HCT116 (cell line): Measurements from ENCODE around the gene DDX10. TPM values are rescaled to one million over a fixed set of nuclear protein-coding genes. Genes with fewer than 3 reads are reported as not detected.

ENCODE experiments used
- ATAC-seq: fragments of 200-7000 bp; cut with Tn5 transposase; 2 replicates; pipeline ENCODE4 v1.9.1; 2020; ENCODE audit warnings: mild to moderate bottlenecking, moderate library complexity
- BruUV-seq: library from RNA; stranded (reverse); fragments of 400-500 nt; replicated peaks from 2 replicates; lab custom pipeline; 2021; lab: Mats Ljungman, UMichigan
- CTCF ChIA-PET: fragments of 300-600 bp; sonication (Branson Sonifier 250); formaldehyde crosslinking; loops from one replicate; lab custom pipeline; 2021; ENCODE audit warnings: antibody characterized with exemption; lab: Charles Lee
- POLR2A ChIA-PET: fragments of 300-600, 350-600 bp; sonication (Branson Sonifier 250); formaldehyde crosslinking; loops from one replicate; lab custom pipeline; 2021; ENCODE audit warnings: antibody characterized with exemption; lab: Charles Lee
- RAD21 ChIA-PET, 2 experiments: fragments of 300-600 bp; sonication (Branson Sonifier 250); formaldehyde crosslinking; loops; one replicate each; lab custom pipeline; 2023; ENCODE audit warnings: low total read pairs in 2 of 2; ENCODE audit not compliant: uncharacterized antibody in 2 of 2, unreplicated experiment in 2 of 2, low non-redundant PET in 1 of 2; lab: Charles Lee
- DNase-seq: peaks from one replicate; pipeline ENCODE4 v3.0.0-alpha.2; 2010; ENCODE audit warnings: low read depth, low spot score
- H2AFZ ChIP-seq: fragments of 200-600 bp; shearing (Covaris generic), sonication (generic); 2 replicates; pipeline ENCODE4 v1.6.1; 2017; ENCODE audit warnings: low read depth, mixed run types, mixed read lengths, antibody characterized with exemption, low read length; ENCODE audit not compliant: poor library complexity, severe bottlenecking
- H3K27ac ChIP-seq: 2 replicates; pipeline ENCODE4 v1.5.1; 2012; ENCODE audit warnings: low read depth, low read length
- H3K27me3 ChIP-seq: fragments of 200-600 bp; sonication (generic); 2 replicates; pipeline ENCODE4 v1.6.1; 2016; ENCODE audit warnings: mixed run types, low read length, mixed read lengths; ENCODE audit not compliant: insufficient read depth
- H3K36me3 ChIP-seq, 2 experiments: fragments of 200-500 bp in 1 of 2; fragments of 200-600 bp in 1 of 2; sonication (Bioruptor generic) in 1 of 2; sonication (generic) in 1 of 2; 2 replicates each; pipeline versions ENCODE4 v1.5.1 to v1.6.1; 2014 to 2016; ENCODE audit warnings: low read length in 2 of 2, inconsistent platforms in 1 of 2, mixed read lengths in 1 of 2, mixed run types in 1 of 2; ENCODE audit not compliant: insufficient read depth in 2 of 2, control insufficient read depth in 1 of 2
- H3K4me1 ChIP-seq, 2 experiments: fragments of 200-600 bp in 1 of 2; sonication (generic) in 1 of 2; 2 replicates each; pipeline versions ENCODE4 v1.5.1 to v1.6.1; 2012 to 2017; ENCODE audit warnings: low read length in 2 of 2, inconsistent platforms in 1 of 2, mild to moderate bottlenecking in 1 of 2, mixed read lengths in 1 of 2, mixed run types in 1 of 2, moderate library complexity in 1 of 2; ENCODE audit not compliant: insufficient read depth in 2 of 2, control insufficient read depth in 1 of 2
- H3K4me2 ChIP-seq: fragments of 200-600 bp; sonication (generic); 2 replicates; pipeline ENCODE4 v1.6.1; 2017; ENCODE audit warnings: mixed run types, low read length, mixed read lengths
- H3K4me3 ChIP-seq, 2 experiments: fragments of 200-600 bp in 1 of 2; sonication (generic) in 1 of 2; replicated peaks in 1 of 2; 2 replicates each; pipeline ENCODE4 v1.5.1; 2011 to 2016; ENCODE audit warnings: low read length in 2 of 2, control low read depth in 1 of 2, low read depth in 1 of 2, mild to moderate bottlenecking in 1 of 2, mixed read lengths in 1 of 2, mixed run types in 1 of 2
- H3K79me2 ChIP-seq: fragments of 200-600 bp; sonication (generic); 2 replicates; pipeline ENCODE4 v1.6.1; 2017; ENCODE audit warnings: mild to moderate bottlenecking, mixed run types, low read length, moderate library complexity, mixed read lengths; ENCODE audit not compliant: insufficient read depth
- H3K9ac ChIP-seq: fragments of 200-600 bp; sonication (generic); 2 replicates; pipeline ENCODE4 v1.6.1; 2016; ENCODE audit warnings: low read length, mixed read lengths
- H3K9me2 ChIP-seq: fragments of 200-600 bp; sonication (generic), shearing (Covaris generic); 2 replicates; pipeline ENCODE4 v1.6.1; 2017; ENCODE audit warnings: mixed run types, mild to moderate bottlenecking, moderate library complexity; ENCODE audit not compliant: insufficient read depth
- H3K9me3 ChIP-seq, 2 experiments: fragments of 200-500 bp in 1 of 2; fragments of 200-600 bp in 1 of 2; sonication (Bioruptor generic) in 1 of 2; sonication (generic) in 1 of 2; 2 replicates each; pipeline ENCODE4 v1.6.1; 2014 to 2017; ENCODE audit warnings: low read length in 2 of 2, mixed read lengths in 2 of 2, inconsistent platforms in 1 of 2, low read depth in 1 of 2, mild to moderate bottlenecking in 1 of 2, mixed run types in 1 of 2, moderate library complexity in 1 of 2; ENCODE audit not compliant: control insufficient read depth in 1 of 2, insufficient read depth in 1 of 2
- H4K20me1 ChIP-seq: fragments of 200-600 bp; sonication (generic), shearing (Covaris generic); 2 replicates; pipeline ENCODE4 v1.6.1; 2017; ENCODE audit warnings: mixed run types, mild to moderate bottlenecking, moderate library complexity; ENCODE audit not compliant: insufficient read depth
- ELF1 ChIP-seq: IDR thresholded peaks from 2 replicates; pipeline ENCODE4 v1.6.1; 2012; ENCODE audit warnings: low read depth, borderline replicate concordance
- EZH2 ChIP-seq: fragments of 200-600 bp; sonication (generic); IDR thresholded peaks from 2 replicates; pipeline ENCODE4 v1.6.1; 2017; ENCODE audit warnings: antibody characterized with exemption, mixed run types
- RAD21 ChIP-seq: IDR thresholded peaks from 2 replicates; pipeline ENCODE4 v1.6.1; 2012; ENCODE audit warnings: low read depth, mild to moderate bottlenecking
- SIN3A ChIP-seq: IDR thresholded peaks from 2 replicates; pipeline ENCODE4 v1.6.1; 2012; ENCODE audit warnings: low read depth
- intact Hi-C: fragments of 100-400 bp; cut with micrococcal nuclease; formaldehyde crosslinking; loops from 2 replicates; pipeline ENCODE4 v1.10.0; 2022
- total RNA-seq: library from RNA; stranded (reverse); gene quantifications from one replicate; pipeline ENCODE4 v1.2.1, GENCODE V29; 2021; ENCODE audit not compliant: unreplicated experiment
- TF ChIP-seq, protein P1 (sequence below): IDR thresholded peaks from 2 replicates; pipeline ENCODE4 v1.6.1; 2012

Gene DDX10
- total RNA-seq, 1 experiment from 2014 or later: 66.5 TPM

DNA sequence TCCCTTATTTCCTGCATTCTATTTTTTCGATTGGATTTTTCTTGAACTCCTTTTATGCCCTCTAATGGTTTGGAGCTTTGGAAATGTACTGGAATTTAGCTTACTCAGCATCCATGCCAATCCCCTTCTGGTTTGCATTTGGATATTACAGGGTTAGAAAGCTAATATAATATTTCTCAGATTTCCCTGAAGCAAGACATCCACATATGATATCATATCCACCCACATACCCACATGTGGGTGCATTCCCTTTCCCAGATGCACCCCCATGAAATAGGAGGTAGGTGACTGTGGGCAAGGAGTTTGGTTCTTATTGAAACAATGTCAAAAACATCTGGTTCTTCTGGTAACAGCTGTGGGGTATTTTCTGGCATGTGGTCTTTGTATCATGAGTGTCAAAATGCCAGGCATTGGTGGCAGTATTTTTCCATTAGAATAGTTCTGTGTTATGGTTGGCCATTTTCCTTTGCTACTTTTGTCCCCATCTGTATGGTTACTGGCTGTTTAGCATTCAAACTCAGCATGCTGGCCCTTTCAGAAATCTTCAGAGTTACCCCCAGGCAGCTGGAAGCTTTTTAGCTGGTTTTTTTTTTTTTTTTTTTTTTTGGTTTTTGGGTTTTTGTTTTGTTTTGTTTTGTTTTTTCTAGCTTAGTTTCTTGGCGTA, 32.7 kb upstream of the DDX10 start:
- DNase-seq: no peak
- ChIA-PET RAD21 (no interaction called here), POLR2A (interaction anchor here (0.6 kb wide), 1 partner anchor 18 kb away, joined by 3 read pairs; no protein-coding TSS in a partner anchor)

DNA sequence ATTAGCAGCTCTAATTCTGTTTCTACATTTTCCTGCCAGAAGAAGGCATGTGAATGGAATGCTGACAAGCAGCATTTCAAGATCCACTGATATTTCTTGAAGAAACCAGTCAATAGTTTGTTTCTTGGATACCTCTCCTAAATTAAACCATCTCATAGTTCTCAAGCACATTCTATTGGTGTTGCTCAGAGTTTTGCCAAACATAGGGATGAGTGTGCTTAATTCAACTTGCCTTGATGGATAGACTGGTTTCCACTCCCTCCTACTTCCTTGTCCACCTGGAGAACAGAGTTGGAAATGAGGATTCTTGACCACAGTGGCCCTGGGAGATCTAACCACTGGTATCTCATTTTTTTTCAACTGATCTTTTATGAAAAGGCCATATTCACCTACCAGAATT, 29.8 kb upstream of the DDX10 start:
- H2AFZ ChIP-seq: peak overlapping the region; percentile 2
- H3K4me3 ChIP-seq: no peak overlapping the region
- no peaks in the 10 kb centered on the region for H3K79me2 ChIP-seq
- no peaks in the 10 kb centered on the region for H3K9me3 ChIP-seq
- no peak for DNase-seq
- H3K9me2 ChIP-seq: no peaks in the 10 kb centered on the region
- intact Hi-C loops: no loop called here
- RAD21 ChIA-PET: no interaction called here
- CTCF ChIA-PET: no interaction called here
- TF ChIP-seq EZH2 (no peak), RAD21 (no peak), SIN3A (no peak)
- TF ChIP-seq, protein P1, sequence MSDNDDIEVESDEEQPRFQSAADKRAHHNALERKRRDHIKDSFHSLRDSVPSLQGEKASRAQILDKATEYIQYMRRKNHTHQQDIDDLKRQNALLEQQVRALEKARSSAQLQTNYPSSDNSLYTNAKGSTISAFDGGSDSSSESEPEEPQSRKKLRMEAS: no peak
- no peak overlapping the region for H3K4me2 ChIP-seq
- H3K9ac ChIP-seq: no peak overlapping the region
- ATAC-seq: no peak
- no TSS peak for BruUV-seq
- peaks cover 0 to 3% of the 10 kb centered on the region in 2 experiments; a peak in 1 of 4 replicates for H3K4me1 ChIP-seq
- no peaks in the 10 kb centered on the region for H4K20me1 ChIP-seq
- H3K27ac ChIP-seq: no peak overlapping the region
- no peaks in the 10 kb centered on the region for H3K36me3 ChIP-seq
- POLR2A ChIA-PET: no interaction called here
- no peaks in the 10 kb centered on the region for H3K27me3 ChIP-seq

More for the DNA sequence above, 32.7 kb upstream of the DDX10 start:
- no peak overlapping the region for H2AFZ ChIP-seq
- no peak overlapping the region for H3K4me2 ChIP-seq
- no peaks in the 10 kb centered on the region for H3K27me3 ChIP-seq
- H3K4me1 ChIP-seq: peaks cover 0 to 3% of the 10 kb centered on the region in 2 experiments; a peak in 1 of 4 replicates
- no peaks in the 10 kb centered on the region for H3K36me3 ChIP-seq
- BruUV-seq: no TSS peak
- TF ChIP-seq ELF1 (no peak), RAD21 (peak; percentile 28; the same call in 1 of the 2 replicates)
- no peak for ATAC-seq
- peaks cover 3 to 18% of the 10 kb centered on the region in 2 experiments; a peak in 2 of 4 replicates for H3K9me3 ChIP-seq
- no peaks in the 10 kb centered on the region for H4K20me1 ChIP-seq
- H3K9me2 ChIP-seq: no peaks in the 10 kb centered on the region
- intact Hi-C loops: no loop called here
- no peak overlapping the region for H3K9ac ChIP-seq
- H3K79me2 ChIP-seq: no peaks in the 10 kb centered on the region
- CTCF ChIA-PET: no interaction called here
- H3K27ac ChIP-seq: no peak overlapping the region
- H3K4me3 ChIP-seq: no peak overlapping the region
